CD14-positive monocyte (primary cell): ENCODE data around the gene THSD4. TPM values are rescaled to one million over a fixed set of nuclear protein-coding genes. Genes with fewer than 3 reads are reported as not detected.

ENCODE experiments used
- DNase-seq, 3 donors: peaks; one replicate each; pipeline ENCODE4 v3.0.0-alpha.2; 2011 to 2022
- H2AFZ ChIP-seq: 2 replicates; pipeline ENCODE4 v1.6.0; 2012; ENCODE audit warnings: mild to moderate bottlenecking, low read depth, low read length, inconsistent platforms; ENCODE audit not compliant: insufficient read depth, poor library complexity, severe bottlenecking
- H3K27ac ChIP-seq, 2 donors: 1 replicate in 1 of 2; 2 replicates in 1 of 2; pipeline ENCODE4 v1.5.1; 2012 to 2013; ENCODE audit warnings: low read length in 2 of 2, control low read depth in 1 of 2, inconsistent platforms in 1 of 2, low read depth in 1 of 2, mild to moderate bottlenecking in 1 of 2
- H3K27me3 ChIP-seq, 2 donors: one replicate each; pipeline versions ENCODE4 v1.6.0 to v1.6.1; 2011 to 2013; ENCODE audit warnings: low read length in 2 of 2; ENCODE audit not compliant: control insufficient read depth in 2 of 2, insufficient read depth in 2 of 2
- H3K36me3 ChIP-seq, 2 donors: replicated peaks in 1 of 2; 1 replicate in 1 of 2; 2 replicates in 1 of 2; pipeline versions ENCODE4 v1.5.1 to v1.6.1; 2012 to 2013; ENCODE audit warnings: low read length in 2 of 2, control low read depth in 1 of 2, inconsistent platforms in 1 of 2, mild to moderate bottlenecking in 1 of 2; ENCODE audit not compliant: insufficient read depth in 2 of 2, control insufficient read depth in 1 of 2
- H3K4me1 ChIP-seq, 2 donors: 1 replicate in 1 of 2; 2 replicates in 1 of 2; pipeline versions ENCODE4 v1.5.1 to v1.6.1; 2012 to 2013; ENCODE audit warnings: low read length in 2 of 2, control low read depth in 1 of 2, inconsistent platforms in 1 of 2, mild to moderate bottlenecking in 1 of 2, moderate library complexity in 1 of 2; ENCODE audit not compliant: insufficient read depth in 2 of 2, control insufficient read depth in 1 of 2
- H3K4me2 ChIP-seq: replicated peaks from 2 replicates; pipeline ENCODE3; 2012; ENCODE audit warnings: low read length, moderate library complexity, mild to moderate bottlenecking; ENCODE audit not compliant: poor library complexity, severe bottlenecking; ENCODE audit errors: extremely low read depth
- H3K4me3 ChIP-seq, 3 experiments: fragments of 200-600 bp in 1 of 3; sonication (generic) in 1 of 3; replicated peaks in 1 of 3; 1 replicate in 2 of 3; 2 replicates in 1 of 3; pipeline ENCODE4 v1.5.1; 2011 to 2013; ENCODE audit warnings: low read length in 3 of 3, mild to moderate bottlenecking in 3 of 3, control low read depth in 2 of 3, low read depth in 2 of 3, inconsistent platforms in 1 of 3, moderate library complexity in 1 of 3
- H3K79me2 ChIP-seq: 2 replicates; pipeline ENCODE4 v1.6.0; 2012; ENCODE audit warnings: mild to moderate bottlenecking, control low read depth, inconsistent platforms, low read length, moderate library complexity; ENCODE audit not compliant: insufficient read depth
- H3K9ac ChIP-seq: 2 replicates; pipeline ENCODE4 v1.6.0; 2017; ENCODE audit warnings: low read length, mild to moderate bottlenecking; ENCODE audit not compliant: insufficient read depth, poor library complexity, severe bottlenecking
- H3K9me3 ChIP-seq, 2 donors: replicated peaks in 1 of 2; 1 replicate in 1 of 2; 2 replicates in 1 of 2; pipeline versions ENCODE4 v1.5.1 to v1.6.1; 2012 to 2013; ENCODE audit warnings: low read length in 2 of 2, control low read depth in 1 of 2; ENCODE audit not compliant: control insufficient read depth in 1 of 2, insufficient read depth in 1 of 2
- H4K20me1 ChIP-seq: 2 replicates; pipeline ENCODE4 v1.6.0; 2012; ENCODE audit warnings: mild to moderate bottlenecking, low read length, control low read depth, moderate library complexity; ENCODE audit not compliant: insufficient read depth
- H3K27ac Mint-ChIP-seq, 7 donors: one replicate each; pipeline ENCODE4 v1.8.0; 2020; ENCODE audit warnings: mild to moderate bottlenecking in 7 of 7, mixed read lengths in 7 of 7, moderate library complexity in 6 of 7, inconsistent platforms in 2 of 7
- H3K27me3 Mint-ChIP-seq, 3 donors: one replicate each; pipeline ENCODE4 v1.8.0; 2021 to 2022; ENCODE audit warnings: low read depth in 3 of 3, mild to moderate bottlenecking in 3 of 3, mixed read lengths in 3 of 3, moderate library complexity in 3 of 3, inconsistent platforms in 1 of 3
- H3K36me3 Mint-ChIP-seq, 2 donors: one replicate each; pipeline ENCODE4 v1.8.0; 2020; ENCODE audit warnings: mixed read lengths in 2 of 2, inconsistent platforms in 1 of 2, mild to moderate bottlenecking in 1 of 2
- H3K4me1 Mint-ChIP-seq: one replicate; pipeline ENCODE4 v1.8.0; 2020; ENCODE audit warnings: mild to moderate bottlenecking, mixed read lengths
- H3K4me3 Mint-ChIP-seq, 2 donors: one replicate each; pipeline ENCODE4 v1.8.0; 2020; ENCODE audit warnings: mild to moderate bottlenecking in 2 of 2, mixed read lengths in 2 of 2, moderate library complexity in 1 of 2
- H3K9me3 Mint-ChIP-seq, 7 donors: one replicate each; pipeline ENCODE4 v1.8.0; 2020 to 2022; ENCODE audit warnings: mixed read lengths in 7 of 7, mild to moderate bottlenecking in 6 of 7, moderate library complexity in 6 of 7, inconsistent platforms in 2 of 7
- CTCF ChIP-seq: fragments of 200-600 bp; IDR thresholded peaks from one replicate; pipeline ENCODE4 v1.8.0; 2022; ENCODE audit warnings: antibody characterized with exemption, mild to moderate bottlenecking
- WGBS: methylation state at CpG from one replicate; pipeline ENCODE4 v1.1.5; 2013; ENCODE audit warnings: missing lambda C conversion rate; ENCODE audit not compliant: insufficient coverage; 5-methylcytosine and 5-hydroxymethylcytosine counted together
- intact Hi-C, 2 donors: fragments of 100-400 bp; cut with micrococcal nuclease; formaldehyde crosslinking; loops; one replicate each; pipeline versions ENCODE4 v1.15.0 to v1.15.1; 2023
- polyA plus RNA-seq, 3 donors: library from polyadenylated mRNA; depleted of rRNA in 1 of 3; unstranded in 2 of 3; stranded (reverse) in 1 of 3; fragments of 300-500 nt in 2 of 3; fragments of >200 nt in 1 of 3; fragmentation: Illumina TruSeq in 2 of 3; gene quantifications; 1 replicate in 2 of 3; 2 replicates in 1 of 3; pipeline ENCODE4 v1.2.3, GENCODE V29; 2012 to 2021

The THSD4 gene
- polyA plus RNA-seq, 3 donors = not detected

DNA sequence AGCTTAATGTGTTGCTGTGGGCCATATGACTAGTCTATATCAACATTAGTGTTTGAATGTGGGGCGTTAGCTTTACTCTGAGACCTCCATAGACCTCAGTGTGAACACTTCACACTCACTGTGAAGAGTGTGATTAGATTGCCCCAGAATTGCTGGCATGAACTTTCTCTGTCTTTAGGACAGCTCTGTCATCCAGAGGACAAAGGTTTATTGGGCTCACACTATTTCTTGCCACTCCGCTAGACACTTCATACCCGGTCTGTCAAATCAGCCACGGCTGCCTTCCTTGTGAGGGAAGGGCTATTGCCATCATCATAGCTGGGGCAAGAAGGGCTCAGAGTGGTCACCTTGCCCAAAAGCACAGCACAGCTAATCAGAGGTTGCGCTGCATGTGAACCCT lies 378.3 kb downstream of the THSD4 start:
- Histone ChIP-seq H3K36me3 (no peaks in the 10 kb centered on the region), H3K4me1 (no peaks in the 10 kb centered on the region), H3K9ac (no peak overlapping the region), H3K79me2 (no peaks in the 10 kb centered on the region), H3K4me3 (no peak overlapping the region), H3K4me2 (no peak overlapping the region), H3K27me3 (no peaks in the 10 kb centered on the region), H2AFZ (no peak overlapping the region), H3K9me3 (no peaks in the 10 kb centered on the region), H3K27ac (no peak overlapping the region), H4K20me1 (no peaks in the 10 kb centered on the region)
- WGBS = 86% methylated on average over 2 of the region's 5 CpGs
- DNase-seq = no peak
- Mint-ChIP-seq H3K4me3 (no peak overlapping the region), H3K27me3 (peaks cover 2 to 5% (median 2%) of the 10 kb centered on the region in 3 donors), H3K4me1 (no peaks in the 10 kb centered on the region), H3K9me3 (peaks cover 0 to 9% (median 3%) of the 10 kb centered on the region in 7 donors), H3K27ac (no peak overlapping the region), H3K36me3 (no peaks in the 10 kb centered on the region)
- TF ChIP-seq CTCF = no peak
- intact Hi-C loops = no loop called here

- TF ChIP-seq CTCF = no peak
- H3K36me3 Mint-ChIP-seq = no peaks in the 10 kb centered on the region
- no peak overlapping the region for H3K4me3 Mint-ChIP-seq
- Histone ChIP-seq H3K27me3 (no peaks in the 10 kb centered on the region), H3K4me3 (no peak overlapping the region), H3K9me3 (no peaks in the 10 kb centered on the region), H4K20me1 (no peaks in the 10 kb centered on the region), H2AFZ (no peak overlapping the region), H3K36me3 (no peaks in the 10 kb centered on the region), H3K9ac (no peak overlapping the region), H3K79me2 (no peaks in the 10 kb centered on the region), H3K4me2 (no peak overlapping the region), H3K4me1 (no peaks in the 10 kb centered on the region), H3K27ac (no peak overlapping the region)
- H3K9me3 Mint-ChIP-seq = peaks cover 0 to 9% (median 2%) of the 10 kb centered on the region in 7 donors
- no peak overlapping the region for H3K27ac Mint-ChIP-seq
- H3K4me1 Mint-ChIP-seq = no peaks in the 10 kb centered on the region
- no peak for DNase-seq
- WGBS = 94% methylated on average over 3 of the region's 9 CpGs
- H3K27me3 Mint-ChIP-seq = peaks cover 2% of the 10 kb centered on the region in 3 donors
- intact Hi-C loops = no loop called here
These were observed 379.5 kb downstream of the THSD4 start for GRCh38 chr15:71494563-71495397.
